CD4-positive, CD25-positive, alpha-beta regulatory T cell (primary cell): ENCODE measurements around the gene ZSCAN23. TPM values are rescaled to one million over a fixed set of nuclear protein-coding genes. Genes with fewer than 3 reads are reported as not detected.
A peak's percentile ranks its signal among the peaks of the same experiment; 100 is the strongest.

Source experiments
- ATAC-seq, 2 donors: fragments of 150-1000 bp; cut with Tn5 transposase; one replicate each; pipeline ENCODE4 v1.10.0; 2021; ENCODE audit warnings: low read depth in 2 of 2, moderate number of reproducible peaks in 2 of 2, moderate library complexity in 1 of 2
- DNase-seq, 3 donors: peaks; one replicate each; pipeline versions ENCODE4 v3.0.0 to v3.0.0-alpha.2; 2012 to 2022; ENCODE audit warnings: mixed read lengths in 1 of 3
- H3K27ac ChIP-seq: one replicate; pipeline ENCODE4 v1.7.0; 2013; ENCODE audit warnings: mild to moderate bottlenecking, low read length; ENCODE audit not compliant: insufficient read depth, poor library complexity, severe bottlenecking
- H3K27me3 ChIP-seq: one replicate; pipeline ENCODE4 v1.7.0; 2013; ENCODE audit warnings: low read length; ENCODE audit not compliant: control insufficient read depth, insufficient read depth
- H3K36me3 ChIP-seq: one replicate; pipeline ENCODE4 v1.7.0; 2013; ENCODE audit warnings: mild to moderate bottlenecking, low read length, moderate library complexity; ENCODE audit not compliant: control insufficient read depth, insufficient read depth
- H3K4me1 ChIP-seq: 2 replicates; pipeline ENCODE4 v1.7.0; 2013; ENCODE audit warnings: mild to moderate bottlenecking, low read length; ENCODE audit not compliant: insufficient read depth, control insufficient read depth, poor library complexity, severe bottlenecking
- H3K4me3 ChIP-seq: one replicate; pipeline ENCODE4 v1.7.0; 2013; ENCODE audit warnings: low read depth, mild to moderate bottlenecking, low read length, moderate library complexity
- H3K9me3 ChIP-seq, 2 experiments: 1 replicate in 1 of 2; 2 replicates in 1 of 2; pipeline ENCODE4 v1.7.0; 2013; ENCODE audit warnings: low read length in 2 of 2, mild to moderate bottlenecking in 1 of 2, moderate library complexity in 1 of 2; ENCODE audit not compliant: control insufficient read depth in 2 of 2
- H3K27ac Mint-ChIP-seq, 3 donors: one replicate each; pipeline ENCODE4 v1.8.0; 2020 to 2022; ENCODE audit warnings: mild to moderate bottlenecking in 3 of 3, mixed read lengths in 3 of 3, moderate library complexity in 2 of 3
- H3K27me3 Mint-ChIP-seq: one replicate; pipeline ENCODE4 v1.8.0; 2022; ENCODE audit warnings: mild to moderate bottlenecking, mixed read lengths
- H3K36me3 Mint-ChIP-seq: one replicate; pipeline ENCODE4 v1.8.0; 2020; ENCODE audit warnings: mixed read lengths
- H3K4me1 Mint-ChIP-seq, 4 donors: one replicate each; pipeline ENCODE4 v1.8.0; 2020 to 2022; ENCODE audit warnings: mixed read lengths in 4 of 4, mild to moderate bottlenecking in 1 of 4
- H3K4me3 Mint-ChIP-seq, 4 donors: one replicate each; pipeline ENCODE4 v1.8.0; 2020 to 2022; ENCODE audit warnings: mild to moderate bottlenecking in 4 of 4, mixed read lengths in 4 of 4, moderate library complexity in 3 of 4
- H3K9me3 Mint-ChIP-seq, 7 donors: one replicate each; pipeline ENCODE4 v1.8.0; 2020 to 2022; ENCODE audit warnings: mixed read lengths in 7 of 7, mild to moderate bottlenecking in 3 of 7, moderate library complexity in 2 of 7
- polyA plus RNA-seq, 4 donors: library from polyadenylated mRNA; unstranded; fragments of 300-500 nt; fragmentation: Illumina TruSeq; gene quantifications; one replicate each; pipeline ENCODE4 v1.2.3, GENCODE V29; 2021
- total RNA-seq: library from RNA; stranded (reverse); gene quantifications from one replicate; pipeline ENCODE4 v1.2.3, GENCODE V29; 2022

The ZSCAN23 gene
- total RNA-seq (0.69 TPM), polyA plus RNA-seq (under 1 TPM in 2 of 4 donors, not detected in 2; 0.09 to 0.13 TPM)

GRCh38 chr6:28443112-28443773, at the start of gene ZSCAN23:
TSS of gene ZSCAN23 (minus strand) at chr6:28443491. CDS start at chr6:28436266, 7,225 bp downstream.
- peaks cover 46% of the 10 kb centered on the region for H3K27me3 Mint-ChIP-seq
- H3K27me3 ChIP-seq, result peaks cover 14% of the 10 kb centered on the region
- H3K27ac Mint-ChIP-seq, result peak within 1 kb of the TSS; percentile 92 to 96 (median 94)
- peaks cover 0 to 6% (median 2%) of the 10 kb centered on the region in 7 donors for H3K9me3 Mint-ChIP-seq
- peaks cover 20% of the 10 kb centered on the region for H3K4me1 ChIP-seq
- DNase-seq (peak; percentile 73 to 96 (median 84)), ATAC-seq (peak; percentile 92 to 94)
- no peaks in the 10 kb centered on the region for H3K36me3 Mint-ChIP-seq
- peak within 1 kb of the TSS; percentile 78 for H3K4me3 ChIP-seq
- H3K4me1 Mint-ChIP-seq, result peaks cover 10 to 30% (median 15%) of the 10 kb centered on the region in 4 donors
- H3K9me3 ChIP-seq, result peaks cover 3 to 19% of the 10 kb centered on the region in 2 experiments
- no peak within 1 kb of the TSS for H3K27ac ChIP-seq
- H3K4me3 Mint-ChIP-seq, result peak within 1 kb of the TSS; percentile 74 to 99 (median 88)
- no peaks in the 10 kb centered on the region for H3K36me3 ChIP-seq

GRCh38 chr6:28491984-28492317, 48.7 kb upstream of the ZSCAN23 start:
- no peak overlapping the region for H3K27ac Mint-ChIP-seq
- peaks cover 55% of the 10 kb centered on the region for H3K27me3 Mint-ChIP-seq
- no peaks in the 10 kb centered on the region for H3K36me3 ChIP-seq
- ATAC-seq (no peak), DNase-seq (no peak)
- H3K4me1 ChIP-seq, result peaks cover 9% of the 10 kb centered on the region
- peak overlapping the region in 1 of 4 donors; percentile 10 for H3K4me3 Mint-ChIP-seq
- H3K9me3 Mint-ChIP-seq, result peaks cover 0 to 4% (median 0%) of the 10 kb centered on the region in 7 donors
- H3K36me3 Mint-ChIP-seq, result no peaks in the 10 kb centered on the region
- H3K9me3 ChIP-seq, result no peaks in the 10 kb centered on the region
- H3K27ac ChIP-seq, result no peak overlapping the region
- H3K4me1 Mint-ChIP-seq, result peaks cover 0 to 26% (median 5%) of the 10 kb centered on the region in 4 donors
- H3K27me3 ChIP-seq, result peaks cover 30% of the 10 kb centered on the region
- no peak overlapping the region for H3K4me3 ChIP-seq

- H3K36me3 Mint-ChIP-seq, result no peaks in the 10 kb centered on the region
- DNase-seq, result no peak
- no peak for ATAC-seq
- peaks cover 9% of the 10 kb centered on the region for H3K4me1 ChIP-seq
- H3K4me3 ChIP-seq, result no peak overlapping the region
- peak overlapping the region in 3 of 4 donors; percentile 45 to 75 (median 56) for H3K4me3 Mint-ChIP-seq
- H3K4me1 Mint-ChIP-seq, result peaks cover 0 to 26% (median 5%) of the 10 kb centered on the region in 4 donors
- no peak overlapping the region for H3K27ac Mint-ChIP-seq
- peak overlapping the region; percentile 14 for H3K27ac ChIP-seq
- no peaks in the 10 kb centered on the region for H3K9me3 ChIP-seq
- H3K27me3 Mint-ChIP-seq, result peaks cover 68% of the 10 kb centered on the region
- peaks cover 32% of the 10 kb centered on the region for H3K27me3 ChIP-seq
- peaks cover 0 to 4% (median under 1%) of the 10 kb centered on the region in 7 donors for H3K9me3 Mint-ChIP-seq
- no peaks in the 10 kb centered on the region for H3K36me3 ChIP-seq
Measured at GRCh38 chr6:28490205-28490890, 47.1 kb upstream of the ZSCAN23 start.

- Mint-ChIP-seq H3K27me3 (peaks cover 72% of the 10 kb centered on the region), H3K36me3 (no peaks in the 10 kb centered on the region), H3K27ac (no peak overlapping the region), H3K9me3 (peaks cover 0 to 8% (median 3%) of the 10 kb centered on the region in 7 donors), H3K4me1 (peaks cover 0 to 26% (median 5%) of the 10 kb centered on the region in 4 donors), H3K4me3 (peak overlapping the region in 3 of 4 donors; percentile 45 to 75 (median 56))
- Histone ChIP-seq H3K27me3 (peaks cover 32% of the 10 kb centered on the region), H3K4me1 (peaks cover 9% of the 10 kb centered on the region), H3K4me3 (no peak overlapping the region), H3K36me3 (no peaks in the 10 kb centered on the region), H3K27ac (peak overlapping the region; percentile 14), H3K9me3 (no peaks in the 10 kb centered on the region)
- DNase-seq, result peak in 2 of 3 donors; percentile 9 to 66
- ATAC-seq, result no peak
Measured at GRCh38 chr6:28489366-28490204, 46.3 kb upstream of the ZSCAN23 start.

GRCh38 chr6:28488916-28489365, 45.6 kb upstream of the ZSCAN23 start:
- no peaks in the 10 kb centered on the region for H3K36me3 ChIP-seq
- ATAC-seq (no peak), DNase-seq (peak in 1 of 3 donors; percentile 42)
- H3K27ac Mint-ChIP-seq, result peak overlapping the region in 1 of 3 donors; percentile 58
- H3K4me3 ChIP-seq, result no peak overlapping the region
- H3K27me3 Mint-ChIP-seq, result peaks cover 68% of the 10 kb centered on the region
- peaks cover 9% of the 10 kb centered on the region for H3K4me1 ChIP-seq
- H3K27me3 ChIP-seq, result peaks cover 32% of the 10 kb centered on the region
- H3K9me3 Mint-ChIP-seq, result peaks cover 0 to 8% (median 3%) of the 10 kb centered on the region in 7 donors
- no peak overlapping the region for H3K27ac ChIP-seq
- H3K9me3 ChIP-seq, result no peaks in the 10 kb centered on the region
- peak overlapping the region in 3 of 4 donors; percentile 24 to 57 (median 56) for H3K4me3 Mint-ChIP-seq
- no peaks in the 10 kb centered on the region for H3K36me3 Mint-ChIP-seq
- H3K4me1 Mint-ChIP-seq, result peaks cover 0 to 26% (median 5%) of the 10 kb centered on the region in 4 donors

GRCh38 chr6:28486988-28487742, 43.9 kb upstream of the ZSCAN23 start:
- no peak overlapping the region for H3K27ac ChIP-seq
- Mint-ChIP-seq H3K36me3 (no peaks in the 10 kb centered on the region), H3K4me3 (no peak overlapping the region), H3K9me3 (peaks cover 0 to 8% (median 3%) of the 10 kb centered on the region in 7 donors), H3K27me3 (peaks cover 71% of the 10 kb centered on the region), H3K27ac (no peak overlapping the region), H3K4me1 (peaks cover 0 to 26% (median 5%) of the 10 kb centered on the region in 4 donors)
- H3K4me3 ChIP-seq, result no peak overlapping the region
- no peaks in the 10 kb centered on the region for H3K9me3 ChIP-seq
- DNase-seq (no peak), ATAC-seq (no peak)
- peaks cover 31% of the 10 kb centered on the region for H3K27me3 ChIP-seq
- H3K4me1 ChIP-seq, result peaks cover 9% of the 10 kb centered on the region
- H3K36me3 ChIP-seq, result no peaks in the 10 kb centered on the region

- no peak overlapping the region for H3K4me3 Mint-ChIP-seq
- no peaks in the 10 kb centered on the region for H3K36me3 ChIP-seq
- no peak for DNase-seq
- H3K27me3 ChIP-seq, result peaks cover 27% of the 10 kb centered on the region
- peaks cover 71% of the 10 kb centered on the region for H3K27me3 Mint-ChIP-seq
- H3K9me3 Mint-ChIP-seq, result peaks cover 0 to 6% (median 3%) of the 10 kb centered on the region in 7 donors
- H3K27ac ChIP-seq, result no peak overlapping the region
- no peak for ATAC-seq
- no peak overlapping the region for H3K4me3 ChIP-seq
- H3K9me3 ChIP-seq, result no peaks in the 10 kb centered on the region
- peaks cover 9% of the 10 kb centered on the region for H3K4me1 ChIP-seq
- H3K36me3 Mint-ChIP-seq, result no peaks in the 10 kb centered on the region
- H3K4me1 Mint-ChIP-seq, result peaks cover 0 to 19% (median 3%) of the 10 kb centered on the region in 4 donors
- no peak overlapping the region for H3K27ac Mint-ChIP-seq
Measured at GRCh38 chr6:28486533-28486932, 43.2 kb upstream of the ZSCAN23 start.
